Measurements from ENCODE around the gene ERAL1.
"Not testable (repeated sequence)": the region's sequence is repeated elsewhere in the genome, so short reads cannot be mapped to it uniquely, and the experiment has no call there.

Gene ERAL1

GRCh38 chr17:28885951-28886350, 31.1 kb downstream of the ERAL1 start:
- DNase-seq (ENCODE audit: low spot score), result no peak
- no peak overlapping the region for H3K4me3 ChIP-seq
- no peak overlapping the region for H3K27ac ChIP-seq
- no peak for TF ChIP-seq CTCF (IDR thresholded peaks at IDR 0.05)

- no peak overlapping the region for H3K27ac ChIP-seq
- H3K4me3 ChIP-seq, result no peak overlapping the region
- no peak for TF ChIP-seq CTCF (IDR thresholded peaks at IDR 0.05)
- DNase-seq (ENCODE audit: low spot score), result no peak
These were observed 33.2 kb downstream of the ERAL1 start for GRCh38 chr17:28887871-28888471.

GRCh38 chr17:28888832-28889231, 34.0 kb downstream of the ERAL1 start:
- DNase-seq (ENCODE audit: low spot score), result no peak
- H3K4me3 ChIP-seq, result no peak overlapping the region
- no peak overlapping the region for H3K27ac ChIP-seq

GRCh38 chr17:28889996-28890395, 35.2 kb downstream of the ERAL1 start:
- Histone ChIP-seq H3K4me3 (no peak overlapping the region), H3K27ac (peak overlapping the region in 1 of 2 donors; percentile 41)
- no peak for TF ChIP-seq CTCF (IDR thresholded peaks at IDR 0.05)
- DNase-seq (ENCODE audit: low spot score), result no peak

More at GRCh38 chr17:28888832-28889231, 34.0 kb downstream of the ERAL1 start:
- TF ChIP-seq CTCF (IDR thresholded peaks at IDR 0.05), result no peak

GRCh38 chr17:28891201-28891600, 36.4 kb downstream of the ERAL1 start:
- peak overlapping the region in 1 of 2 donors; percentile 21 for H3K27ac ChIP-seq
- DNase-seq (ENCODE audit: low spot score), result no peak
- TF ChIP-seq CTCF (IDR thresholded peaks at IDR 0.05), result no peak
- no peak overlapping the region for H3K4me3 ChIP-seq

- no peak for DNase-seq (ENCODE audit: low spot score)
- no peak for TF ChIP-seq CTCF (IDR thresholded peaks at IDR 0.05)
- Histone ChIP-seq H3K27ac (no peak overlapping the region), H3K4me3 (no peak overlapping the region)
These were observed 37.2 kb downstream of the ERAL1 start for GRCh38 chr17:28892024-28892423.

GRCh38 chr17:28893248-28894183, 38.7 kb downstream of the ERAL1 start:
- DNase-seq (ENCODE audit: low spot score), result not testable (repeated sequence)
- Histone ChIP-seq H3K27ac (peak overlapping the region in 1 of 2 donors; percentile 70), H3K4me3 (peak overlapping the region; percentile 32)

All from coronary artery (tissue), 2 donors.